OCI-LY7 (cell line): ENCODE results near the gene CMTM1. TPM values are rescaled to one million over a fixed set of nuclear protein-coding genes. Genes with fewer than 3 reads are reported as not detected.

Experiments
- BruUV-seq: library from RNA; stranded (reverse); fragments of 400-500 nt; replicated peaks from 2 replicates; lab custom pipeline; 2021; lab: Mats Ljungman, UMichigan
- CTCF ChIA-PET: fragments of 300-600 bp; sonication (Branson Sonifier 250); formaldehyde crosslinking; loops from one replicate; lab custom pipeline; 2022; ENCODE audit warnings: antibody characterized with exemption; ENCODE audit not compliant: unreplicated experiment; lab: Charles Lee
- POLR2A ChIA-PET: fragments of 300-600 bp; sonication (Branson Sonifier 250); formaldehyde crosslinking; loops from one replicate; lab custom pipeline; 2022; ENCODE audit warnings: antibody characterized with exemption; lab: Charles Lee
- DNase-seq: peaks from one replicate; pipeline ENCODE4 v3.0.0-alpha.2; 2015; ENCODE audit warnings: low spot score
- H2AFZ ChIP-seq: fragments of 200-600 bp; sonication (generic), shearing (Covaris generic); 2 replicates; pipeline ENCODE4 v1.6.1; 2014; ENCODE audit warnings: mild to moderate bottlenecking, antibody characterized with exemption, low read length, moderate library complexity
- H3K27ac ChIP-seq: fragments of 200-600 bp; sonication (generic); 2 replicates; pipeline ENCODE4 v1.5.1; 2014; ENCODE audit warnings: mixed run types, low read depth, mild to moderate bottlenecking, moderate library complexity, low read length, inconsistent platforms; ENCODE audit not compliant: poor library complexity, severe bottlenecking
- H3K36me3 ChIP-seq: fragments of 200-600 bp; sonication (generic); 2 replicates; pipeline ENCODE4 v1.6.1; 2014; ENCODE audit warnings: mild to moderate bottlenecking, antibody characterized with exemption, low read length, moderate library complexity, mixed read lengths; ENCODE audit not compliant: insufficient read depth
- H3K4me1 ChIP-seq: fragments of 200-600 bp; sonication (generic); 2 replicates; pipeline ENCODE4 v1.5.1; 2014; ENCODE audit warnings: mild to moderate bottlenecking, low read length; ENCODE audit not compliant: insufficient read depth, poor library complexity, severe bottlenecking
- H3K4me2 ChIP-seq: fragments of 200-600 bp; sonication (generic); 2 replicates; pipeline ENCODE4 v1.6.1; 2014; ENCODE audit warnings: mild to moderate bottlenecking, low read length
- H3K4me3 ChIP-seq: fragments of 200-600 bp; sonication (generic); 2 replicates; pipeline ENCODE4 v1.5.1; 2014; ENCODE audit warnings: mild to moderate bottlenecking, low read depth, low read length; ENCODE audit not compliant: poor library complexity, severe bottlenecking
- H3K79me2 ChIP-seq: fragments of 200-600 bp; sonication (generic); 2 replicates; pipeline ENCODE4 v1.6.1; 2016; ENCODE audit warnings: low read depth, mild to moderate bottlenecking, low read length, moderate library complexity, mixed read lengths; ENCODE audit not compliant: insufficient read depth
- H3K9me2 ChIP-seq: fragments of 200-600 bp; sonication (generic); 2 replicates; pipeline ENCODE4 v1.6.1; 2016; ENCODE audit warnings: mild to moderate bottlenecking, low read length, mixed read lengths; ENCODE audit not compliant: insufficient read depth
- H3K9me3 ChIP-seq: fragments of 200-600 bp; sonication (generic); 2 replicates; pipeline ENCODE4 v1.6.1; 2014; ENCODE audit warnings: mild to moderate bottlenecking, mixed run types, low read length, mixed read lengths
- H4K20me1 ChIP-seq: fragments of 200-600 bp; sonication (generic); 2 replicates; pipeline ENCODE4 v1.6.1; 2014; ENCODE audit warnings: mild to moderate bottlenecking, antibody characterized with exemption, low read length, moderate library complexity, mixed read lengths; ENCODE audit not compliant: insufficient read depth
- CTCF ChIP-seq: fragments of 200-600 bp; sonication (generic); conservative IDR thresholded peaks from 2 replicates; pipeline ENCODE4 v1.5.1; 2014; ENCODE audit warnings: mild to moderate bottlenecking, antibody characterized with exemption, low read length, moderate library complexity, mixed read lengths
- EZH2phosphoT487 ChIP-seq: fragments of 200-600 bp; sonication (generic); IDR thresholded peaks from 2 replicates; pipeline ENCODE4 v1.6.1; 2018; ENCODE audit warnings: low read depth, borderline replicate concordance, mild to moderate bottlenecking, mixed run types, antibody characterized with exemption, low read length, moderate library complexity, mixed read lengths
- intact Hi-C: fragments of 100-400 bp; cut with micrococcal nuclease; formaldehyde crosslinking; loops from one replicate; pipeline ENCODE4 v1.10.0; 2022; ENCODE audit not compliant: unreplicated experiment
- total RNA-seq, 2 experiments: library from RNA; depleted of rRNA in 1 of 2; stranded (reverse); fragments of >200 nt in 1 of 2; shearing (Covaris generic) in 1 of 2; gene quantifications; 2 replicates each; pipeline ENCODE4 v1.2.3, GENCODE V29; 2014 to 2022

Gene CMTM1
- total RNA-seq, 2 experiments from 2014 or later: 8.5 to 10.6 TPM

DNA sequence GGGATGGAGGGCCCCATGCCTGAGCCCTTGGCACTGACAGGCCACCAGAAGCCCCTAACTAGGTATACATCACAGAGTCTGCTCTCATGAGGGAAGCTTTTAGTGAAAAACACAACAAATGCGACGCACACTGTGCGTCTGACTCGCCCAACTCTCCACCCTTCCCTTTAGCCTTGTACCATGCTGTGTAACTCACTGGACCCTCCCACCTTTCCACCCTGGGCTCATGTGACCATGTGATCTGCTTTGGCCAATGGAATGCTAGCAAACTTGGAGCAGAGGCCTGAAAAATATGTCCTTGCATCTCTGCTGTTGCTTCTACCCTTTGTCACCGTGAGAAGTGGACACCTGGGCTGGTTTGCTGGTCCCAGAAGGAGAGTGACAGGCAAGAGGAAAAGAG lies 37.9 kb upstream of the CMTM1 start:
- POLR2A ChIA-PET: no interaction called here
- no TSS peak for BruUV-seq
- intact Hi-C loops: no loop called here

GRCh38 chr16:66529475-66529874 lies 36.8 kb upstream of the CMTM1 start:
- Histone ChIP-seq H3K4me2 (no peak overlapping the region), H3K27ac (no peak overlapping the region), H4K20me1 (no peaks in the 10 kb centered on the region), H3K4me1 (peaks cover 18% of the 10 kb centered on the region), H2AFZ (no peak overlapping the region), H3K36me3 (no peaks in the 10 kb centered on the region), H3K9me3 (no peaks in the 10 kb centered on the region), H3K79me2 (no peaks in the 10 kb centered on the region), H3K9me2 (no peaks in the 10 kb centered on the region), H3K4me3 (no peak overlapping the region)
- ChIA-PET POLR2A (interaction anchor here (0.7 kb wide), 1 partner anchor 7 kb away, joined by 3 read pairs; no protein-coding TSS in a partner anchor), CTCF (no interaction called here)
- DNase-seq: no peak
- intact Hi-C loops: no loop called here
- TF ChIP-seq EZH2phosphoT487: no peak
- TF ChIP-seq CTCF: no peak
- no TSS peak for BruUV-seq

More for the DNA sequence above, 37.9 kb upstream of the CMTM1 start:
- Histone ChIP-seq H3K27ac (no peak overlapping the region), H3K4me3 (no peak overlapping the region), H2AFZ (no peak overlapping the region), H3K9me2 (no peaks in the 10 kb centered on the region), H3K4me1 (peaks cover 29% of the 10 kb centered on the region), H3K79me2 (no peaks in the 10 kb centered on the region), H3K4me2 (no peak overlapping the region), H3K9me3 (no peaks in the 10 kb centered on the region), H3K36me3 (no peaks in the 10 kb centered on the region), H4K20me1 (no peaks in the 10 kb centered on the region)
- no peak for DNase-seq
- no peak for TF ChIP-seq CTCF
- CTCF ChIA-PET: no interaction called here

- TF ChIP-seq EZH2phosphoT487 (no peak), CTCF (no peak)
- POLR2A ChIA-PET: interaction anchor here (1.6 kb wide), 1 partner anchor 9 kb away, joined by 10 read pairs; no protein-coding TSS in a partner anchor
These were observed 31.9 kb upstream of the CMTM1 start for GRCh38 chr16:66534376-66534799.

More at GRCh38 chr16:66534376-66534799, 31.9 kb upstream of the CMTM1 start:
- intact Hi-C loops: no loop called here
- no peak for DNase-seq
- Histone ChIP-seq H2AFZ (no peak overlapping the region), H4K20me1 (no peaks in the 10 kb centered on the region), H3K4me1 (peaks cover 10% of the 10 kb centered on the region), H3K9me3 (no peaks in the 10 kb centered on the region), H3K27ac (no peak overlapping the region), H3K36me3 (no peaks in the 10 kb centered on the region), H3K9me2 (no peaks in the 10 kb centered on the region), H3K4me3 (no peak overlapping the region), H3K4me2 (no peak overlapping the region), H3K79me2 (no peaks in the 10 kb centered on the region)
- no TSS peak for BruUV-seq
- CTCF ChIA-PET: interaction anchor here (0.6 kb wide), 1 partner anchor 10 kb away, joined by 3 read pairs; no protein-coding TSS in a partner anchor
